ACC112 (cell line): Measurements from ENCODE around the gene DHX57.

Experiments used
- H2AFZ ChIP-seq: fragments of 200-600 bp; sonication (generic); one replicate; pipeline ENCODE4 v1.6.0; 2017; ENCODE audit warnings: antibody characterized with exemption, low read length; ENCODE audit not compliant: unreplicated experiment
- H3K27ac ChIP-seq: fragments of 200-600 bp; sonication (generic); 2 replicates; pipeline ENCODE4 v1.5.1; 2014; ENCODE audit warnings: low read depth, mild to moderate bottlenecking, antibody characterized with exemption, low read length, moderate library complexity
- H3K27me3 ChIP-seq: fragments of 200-600 bp; sonication (generic); 2 replicates; pipeline ENCODE4 v1.6.1; 2014; ENCODE audit warnings: mild to moderate bottlenecking, antibody characterized with exemption, low read length, moderate library complexity, mixed read lengths; ENCODE audit not compliant: insufficient read depth
- H3K36me3 ChIP-seq: fragments of 200-600 bp; sonication (generic); 2 replicates; pipeline ENCODE4 v1.6.1; 2016; ENCODE audit warnings: mild to moderate bottlenecking, antibody characterized with exemption, low read length, moderate library complexity, mixed read lengths; ENCODE audit not compliant: insufficient read depth
- H3K4me1 ChIP-seq: fragments of 200-600 bp; sonication (generic); one replicate; pipeline ENCODE4 v1.6.1; 2016; ENCODE audit warnings: low read length, mixed read lengths; ENCODE audit not compliant: insufficient read depth, unreplicated experiment, control insufficient read depth
- H3K4me3 ChIP-seq: fragments of 200-600 bp; sonication (generic); 2 replicates; pipeline ENCODE4 v1.5.1; 2014; ENCODE audit warnings: mild to moderate bottlenecking, low read depth, low read length
- H3K79me2 ChIP-seq: fragments of 200-600 bp; sonication (generic); one replicate; pipeline ENCODE4 v1.6.0; 2016; ENCODE audit warnings: low read length; ENCODE audit not compliant: control insufficient read depth, unreplicated experiment, insufficient read depth

DHX57 gene

DNA sequence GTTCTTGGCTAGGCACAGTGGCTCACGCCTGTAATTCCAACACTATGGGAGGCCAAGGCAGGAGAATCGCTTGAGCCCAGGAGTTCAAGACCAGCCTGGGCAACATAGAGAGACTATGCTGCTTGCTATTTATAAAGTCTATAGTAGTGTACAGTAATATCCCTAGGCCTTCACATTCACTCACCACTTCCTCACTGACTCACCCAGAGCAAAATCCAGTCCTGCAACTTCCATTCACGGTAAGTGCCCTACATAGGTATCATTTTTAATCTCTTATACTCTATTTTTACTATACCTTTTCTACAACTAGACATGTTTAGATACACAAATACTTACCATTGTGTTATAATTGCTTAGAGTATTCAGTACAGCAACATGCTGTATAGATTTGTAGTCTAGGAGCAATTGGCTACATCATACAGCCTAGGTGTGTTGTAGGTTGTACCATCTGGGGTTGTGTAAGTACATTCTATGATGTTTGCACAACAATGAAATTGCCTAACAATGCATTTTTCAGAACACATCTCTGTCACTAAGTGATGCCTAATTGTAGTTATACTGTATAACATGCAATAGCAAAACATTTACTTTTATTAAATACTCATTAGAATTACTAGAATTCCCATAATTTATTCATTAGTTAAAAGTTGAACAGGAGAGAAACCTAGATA is 8.8 kb downstream of the DHX57 start:
- Histone ChIP-seq H3K27me3 (no peaks in the 10 kb centered on the region), H3K27ac (no peak overlapping the region), H3K4me3 (no peak overlapping the region), H2AFZ (no peak overlapping the region), H3K4me1 (no peaks in the 10 kb centered on the region), H3K79me2 (peaks cover 7% of the 10 kb centered on the region), H3K36me3 (peaks cover 12% of the 10 kb centered on the region; the same call in 1 of the 2 replicates)

DNA sequence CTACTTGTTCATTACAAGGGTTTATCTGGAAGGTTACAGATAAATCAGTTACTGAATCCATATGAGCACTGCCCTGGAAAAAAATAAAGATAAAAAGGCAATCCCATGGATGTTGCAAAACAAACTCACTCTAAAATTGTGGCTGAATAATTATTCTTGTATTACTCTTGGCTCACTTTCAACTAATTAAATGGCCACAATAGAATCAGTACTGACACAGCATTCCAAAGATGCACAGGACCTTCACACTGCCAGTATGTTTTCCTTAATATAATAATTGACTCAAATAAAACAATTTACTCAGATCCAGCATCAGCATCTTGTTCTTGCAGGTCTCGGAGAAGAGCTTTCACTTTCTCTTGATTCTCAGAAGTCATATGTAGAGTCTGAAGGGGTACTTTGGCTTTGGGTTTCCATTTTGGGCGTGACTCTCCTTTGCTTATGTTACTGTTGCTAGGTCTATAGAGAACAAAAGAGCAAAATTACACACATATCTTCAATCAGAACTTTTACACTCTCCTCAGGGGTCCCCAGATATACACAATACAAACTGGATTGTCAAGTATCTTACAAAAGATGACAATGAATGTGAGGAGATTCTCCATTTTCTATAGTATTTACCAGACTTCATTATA is 12.6 kb downstream of the DHX57 start:
- no peaks in the 10 kb centered on the region for H3K79me2 ChIP-seq
- peaks cover 29% of the 10 kb centered on the region; the same call in 1 of the 2 replicates for H3K36me3 ChIP-seq
- no peaks in the 10 kb centered on the region for H3K4me1 ChIP-seq
- H3K4me3 ChIP-seq: no peak overlapping the region
- no peaks in the 10 kb centered on the region for H3K27me3 ChIP-seq
- H3K27ac ChIP-seq: no peak overlapping the region
- H2AFZ ChIP-seq: no peak overlapping the region

- Histone ChIP-seq H3K27me3 (no peaks in the 10 kb centered on the region), H3K36me3 (peaks cover 26% of the 10 kb centered on the region; the same call in 1 of the 2 replicates), H3K4me1 (no peaks in the 10 kb centered on the region), H3K79me2 (no peaks in the 10 kb centered on the region), H2AFZ (no peak overlapping the region), H3K4me3 (no peak overlapping the region), H3K27ac (no peak overlapping the region)
Measured at GRCh38 chr2:38862476-38862875, 13.3 kb downstream of the DHX57 start.

DNA sequence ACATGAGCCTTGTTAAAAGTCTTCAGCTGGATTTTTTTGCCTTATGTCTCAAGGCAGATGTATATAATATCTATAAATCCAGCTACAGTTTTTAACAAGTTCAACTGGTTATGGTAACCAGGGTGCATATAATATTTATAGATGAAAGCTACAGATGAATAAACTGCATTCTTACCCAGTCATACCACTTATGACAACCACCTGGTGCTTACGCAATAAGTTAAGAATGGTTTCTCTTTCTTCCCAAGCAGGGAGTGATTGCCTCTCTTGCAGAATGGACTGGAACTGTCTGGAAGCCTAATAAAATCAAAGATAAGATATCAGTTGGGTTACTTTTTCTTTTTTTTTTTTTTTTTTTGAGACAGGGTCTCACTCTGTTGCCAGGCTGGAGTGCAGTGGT is 19.6 kb downstream of the DHX57 start:
- no peak overlapping the region for H2AFZ ChIP-seq
- peaks cover 21% of the 10 kb centered on the region for H3K36me3 ChIP-seq
- H3K4me3 ChIP-seq: no peak overlapping the region
- no peak overlapping the region for H3K27ac ChIP-seq
- H3K4me1 ChIP-seq: no peaks in the 10 kb centered on the region
- H3K27me3 ChIP-seq: no peaks in the 10 kb centered on the region
- H3K79me2 ChIP-seq: no peaks in the 10 kb centered on the region

- H3K27me3 ChIP-seq: no peaks in the 10 kb centered on the region
- no peaks in the 10 kb centered on the region for H3K4me1 ChIP-seq
- no peaks in the 10 kb centered on the region for H3K79me2 ChIP-seq
- no peak overlapping the region for H3K27ac ChIP-seq
- no peak overlapping the region for H2AFZ ChIP-seq
- H3K36me3 ChIP-seq: peaks cover 6% of the 10 kb centered on the region; the same call in 1 of the 2 replicates
- no peak overlapping the region for H3K4me3 ChIP-seq
Measured at GRCh38 chr2:38850045-38850444, 25.7 kb downstream of the DHX57 start.

DNA sequence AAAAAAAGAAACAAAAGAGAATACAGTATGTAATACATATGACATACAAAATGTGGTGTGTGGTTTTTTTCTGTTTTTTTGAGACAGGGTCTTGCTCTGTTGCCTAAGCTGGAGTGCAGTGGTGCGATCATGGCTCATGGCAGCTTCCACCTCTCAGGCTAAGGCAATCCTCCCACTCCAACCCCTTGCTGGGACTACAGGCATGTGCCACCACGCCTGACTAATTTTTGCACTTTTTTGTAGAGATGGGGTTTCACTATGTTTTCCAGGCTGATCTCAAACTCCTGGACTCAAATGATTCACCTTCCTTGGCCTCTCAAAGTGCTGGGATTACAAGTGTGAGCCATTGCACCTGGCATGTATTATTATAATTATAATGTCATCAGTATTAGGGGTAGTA is 38.9 kb downstream of the DHX57 start:
- Histone ChIP-seq H3K36me3 (peaks cover 2% of the 10 kb centered on the region), H3K4me3 (no peak overlapping the region), H3K27ac (no peak overlapping the region), H3K79me2 (no peaks in the 10 kb centered on the region), H2AFZ (no peak overlapping the region), H3K4me1 (no peaks in the 10 kb centered on the region), H3K27me3 (no peaks in the 10 kb centered on the region)

DNA sequence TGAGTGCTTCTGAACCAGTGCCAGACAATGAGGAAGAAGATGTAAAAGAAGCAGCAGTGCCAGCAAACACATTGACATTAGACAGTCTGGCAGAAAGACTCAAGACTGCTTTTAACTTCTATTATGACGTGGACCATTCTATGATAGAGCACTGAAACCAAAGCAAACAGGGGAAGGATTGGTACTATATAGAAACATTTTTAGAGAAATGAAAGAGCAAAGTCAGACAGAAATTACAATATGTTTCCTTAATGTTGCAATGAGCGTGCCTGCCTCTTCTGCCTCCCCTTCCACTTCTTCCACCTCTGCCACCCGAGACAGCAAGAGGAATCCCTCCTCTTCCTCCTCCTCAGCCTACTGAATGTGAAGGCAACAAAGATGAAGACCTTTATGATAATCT is 39.7 kb downstream of the DHX57 start:
- Histone ChIP-seq H3K27ac (no peak overlapping the region), H2AFZ (no peak overlapping the region), H3K4me3 (no peak overlapping the region), H3K79me2 (no peaks in the 10 kb centered on the region), H3K27me3 (no peaks in the 10 kb centered on the region), H3K36me3 (no peaks in the 10 kb centered on the region), H3K4me1 (no peaks in the 10 kb centered on the region)

DNA sequence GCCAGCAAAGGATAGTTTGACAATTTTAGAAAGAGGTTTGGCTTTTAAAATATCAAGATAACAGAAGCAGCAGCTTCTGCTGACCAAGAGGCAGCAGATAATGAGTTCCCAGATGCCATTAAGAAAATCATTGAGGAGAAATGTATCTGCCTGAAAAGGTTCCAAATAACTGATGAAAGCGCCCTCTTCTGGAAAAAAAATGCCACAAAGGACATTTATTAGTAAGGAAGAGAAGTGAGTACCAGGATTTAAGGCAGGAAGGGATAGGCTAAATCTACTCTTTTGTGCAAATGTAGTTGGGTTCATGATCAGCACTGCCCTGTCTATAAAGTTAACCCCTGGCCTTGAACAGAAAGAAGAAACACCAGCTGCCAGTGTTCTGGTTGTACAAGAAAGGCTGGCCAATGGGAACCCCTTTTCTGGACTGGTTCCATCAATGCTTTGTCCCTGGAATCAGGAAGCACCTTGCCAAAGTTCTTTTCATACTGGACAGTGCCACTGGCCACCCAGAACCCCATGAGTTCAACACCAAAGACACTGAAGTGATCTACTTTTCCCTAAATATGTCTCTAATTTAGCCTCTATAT is 40.6 kb downstream of the DHX57 start:
- Histone ChIP-seq H3K27ac (no peak overlapping the region), H3K36me3 (no peaks in the 10 kb centered on the region), H2AFZ (no peak overlapping the region), H3K79me2 (no peaks in the 10 kb centered on the region), H3K4me1 (no peaks in the 10 kb centered on the region), H3K27me3 (no peaks in the 10 kb centered on the region), H3K4me3 (no peak overlapping the region)

DNA sequence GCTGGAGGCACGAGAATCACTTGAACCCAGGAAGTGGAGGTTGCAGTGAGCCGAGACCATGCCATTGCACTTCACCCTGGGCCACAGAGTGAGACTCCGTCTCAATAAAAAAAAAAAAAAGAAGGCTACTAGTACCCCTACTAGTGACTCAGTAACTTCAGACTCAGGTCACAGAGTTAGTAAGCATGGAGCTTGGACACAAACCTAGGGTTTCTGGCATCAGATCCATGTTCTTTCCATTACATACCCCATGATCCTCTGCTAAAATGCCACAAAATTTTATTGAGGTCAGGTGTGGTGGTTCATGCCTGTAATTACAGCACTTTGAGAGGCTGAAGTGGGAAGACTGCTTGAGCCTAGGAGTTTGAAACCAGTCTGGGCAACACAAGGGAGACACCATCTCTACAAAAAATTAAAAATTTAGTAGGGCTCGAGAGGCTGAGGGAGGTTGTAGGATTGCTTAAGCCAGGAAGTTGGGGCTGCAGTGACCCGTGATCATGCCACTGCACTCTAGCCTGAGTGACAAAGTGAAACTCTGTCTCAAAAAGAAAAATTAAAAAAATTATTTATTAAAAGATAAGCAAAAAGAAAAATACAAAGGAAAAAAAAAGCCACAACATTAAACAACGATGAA is 45.1 kb downstream of the DHX57 start:
- H3K79me2 ChIP-seq: no peaks in the 10 kb centered on the region

DNA sequence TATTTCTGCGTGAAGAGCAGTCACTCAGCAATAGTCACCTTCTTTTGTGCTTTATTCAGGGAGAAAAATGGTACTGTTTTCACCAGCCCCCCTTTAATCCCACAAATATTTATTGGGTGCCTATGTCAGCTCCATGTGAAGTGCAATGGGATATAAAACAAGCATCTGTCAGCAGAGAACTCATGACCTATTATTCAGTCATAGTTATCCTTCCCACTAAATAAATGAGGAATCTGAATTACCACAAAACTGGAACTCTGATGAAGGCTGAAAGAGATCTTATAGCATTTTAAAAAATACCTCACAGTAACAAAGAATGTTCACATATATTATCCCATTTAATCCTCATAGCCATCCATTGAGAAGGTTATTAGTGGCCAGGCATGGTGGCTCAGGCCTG is 45.8 kb downstream of the DHX57 start:
- Histone ChIP-seq H3K4me1 (peaks cover 8% of the 10 kb centered on the region), H3K4me3 (no peak overlapping the region), H3K27me3 (no peaks in the 10 kb centered on the region), H3K79me2 (no peaks in the 10 kb centered on the region), H3K27ac (no peak overlapping the region), H2AFZ (no peak overlapping the region), H3K36me3 (0 out of 2 replicates have a peak, but pooled peaks cover 11% of the 10 kb centered on the region)

More for the DNA sequence above, 45.1 kb downstream of the DHX57 start:
- 0 out of 2 replicates have a peak, but pooled peaks cover 8% of the 10 kb centered on the region for H3K36me3 ChIP-seq
- H3K4me3 ChIP-seq: no peak overlapping the region
- no peak overlapping the region for H3K27ac ChIP-seq
- peaks cover 8% of the 10 kb centered on the region for H3K4me1 ChIP-seq
- no peaks in the 10 kb centered on the region for H3K27me3 ChIP-seq
- no peak overlapping the region for H2AFZ ChIP-seq
